Suprapubic skin (tissue), 4 donors: ENCODE results near the gene PDE4D.

Source experiments
- POLR2A ChIP-seq, 2 donors: fragments of 450-650 bp; IDR thresholded peaks; one replicate each; pipeline ENCODE4 v1.6.1; 2017; ENCODE audit warnings: antibody characterized with exemption in 2 of 2, mild to moderate bottlenecking in 2 of 2, moderate library complexity in 2 of 2
- POLR2AphosphoS5 ChIP-seq, 3 donors: sonication (generic); formaldehyde crosslinking; IDR thresholded peaks; one replicate each; pipeline ENCODE4 v1.6.1; 2017; ENCODE audit warnings: antibody characterized with exemption in 3 of 3
- TF ChIP-seq, protein P1 (sequence below), 2 donors: fragments of 200-600 bp in 1 of 2; fragments of 450-650 bp in 1 of 2; sonication (generic) in 1 of 2; IDR thresholded peaks; one replicate each; pipeline ENCODE4 v1.5.1; 2016 to 2019; ENCODE audit warnings: antibody characterized with exemption in 2 of 2, mild to moderate bottlenecking in 1 of 2, moderate library complexity in 1 of 2

DNA sequence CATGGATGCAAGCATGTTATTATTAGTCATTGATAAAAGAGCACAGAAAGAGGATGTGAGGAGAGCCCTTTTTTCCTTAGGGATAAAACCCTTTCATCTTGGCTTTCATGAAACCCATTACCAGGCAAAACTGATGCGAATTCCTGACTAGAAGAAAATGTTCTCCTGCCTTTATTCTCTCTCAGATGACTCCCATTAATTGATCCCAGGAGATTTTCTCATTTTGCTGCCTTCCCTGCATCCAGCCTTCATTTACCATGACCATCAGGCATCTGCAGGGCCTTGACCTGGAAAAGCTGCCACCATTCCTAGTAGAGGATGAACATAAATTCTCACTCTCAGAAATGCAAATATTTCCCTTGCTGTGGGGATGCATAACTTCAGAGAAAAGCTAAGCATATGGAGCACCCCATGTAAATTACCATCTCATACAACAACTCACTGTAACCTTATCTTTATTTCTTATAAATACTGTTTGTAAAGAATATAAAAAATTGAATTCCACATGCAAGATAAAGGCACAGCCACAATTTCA lies 176.5 kb downstream of the PDE4D start:
- no peak for TF ChIP-seq POLR2A (IDR thresholded peaks at IDR 0.05)
- TF ChIP-seq, protein P1, sequence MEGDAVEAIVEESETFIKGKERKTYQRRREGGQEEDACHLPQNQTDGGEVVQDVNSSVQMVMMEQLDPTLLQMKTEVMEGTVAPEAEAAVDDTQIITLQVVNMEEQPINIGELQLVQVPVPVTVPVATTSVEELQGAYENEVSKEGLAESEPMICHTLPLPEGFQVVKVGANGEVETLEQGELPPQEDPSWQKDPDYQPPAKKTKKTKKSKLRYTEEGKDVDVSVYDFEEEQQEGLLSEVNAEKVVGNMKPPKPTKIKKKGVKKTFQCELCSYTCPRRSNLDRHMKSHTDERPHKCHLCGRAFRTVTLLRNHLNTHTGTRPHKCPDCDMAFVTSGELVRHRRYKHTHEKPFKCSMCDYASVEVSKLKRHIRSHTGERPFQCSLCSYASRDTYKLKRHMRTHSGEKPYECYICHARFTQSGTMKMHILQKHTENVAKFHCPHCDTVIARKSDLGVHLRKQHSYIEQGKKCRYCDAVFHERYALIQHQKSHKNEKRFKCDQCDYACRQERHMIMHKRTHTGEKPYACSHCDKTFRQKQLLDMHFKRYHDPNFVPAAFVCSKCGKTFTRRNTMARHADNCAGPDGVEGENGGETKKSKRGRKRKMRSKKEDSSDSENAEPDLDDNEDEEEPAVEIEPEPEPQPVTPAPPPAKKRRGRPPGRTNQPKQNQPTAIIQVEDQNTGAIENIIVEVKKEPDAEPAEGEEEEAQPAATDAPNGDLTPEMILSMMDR (IDR thresholded peaks at IDR 0.05): no peak
- TF ChIP-seq POLR2AphosphoS5 (IDR thresholded peaks at IDR 0.05): no peak
